H7 (cell line): ENCODE measurements around the gene KRT86. TPM values are rescaled to one million over a fixed set of nuclear protein-coding genes. Genes with fewer than 3 reads are reported as not detected.
"Not testable (repeated sequence)": the region's sequence is repeated elsewhere in the genome, so short reads cannot be mapped to it uniquely, and the experiment has no call there.

Experiments used
- DNase-seq: peaks from one replicate; pipeline ENCODE4 v3.0.0; 2012
- H3K27me3 ChIP-seq: 2 replicates; pipeline ENCODE4 v1.6.0; 2011; ENCODE audit warnings: mild to moderate bottlenecking, low read length; ENCODE audit not compliant: control insufficient read depth, insufficient read depth
- H3K36me3 ChIP-seq: replicated peaks from 2 replicates; pipeline ENCODE4 v1.5.1; 2011; ENCODE audit warnings: low read length; ENCODE audit not compliant: control insufficient read depth, insufficient read depth
- H3K4me3 ChIP-seq: 2 replicates; pipeline ENCODE4 v1.5.1; 2011; ENCODE audit warnings: low read depth, mild to moderate bottlenecking, control low read depth, low read length, moderate library complexity; ENCODE audit not compliant: insufficient read depth
- total RNA-seq: library from RNA; depleted of rRNA; stranded (reverse); fragments of >200 nt; shearing (Covaris generic); gene quantifications from 2 replicates; pipeline ENCODE4 v1.2.3, GENCODE V29; 2014

The KRT86 gene
- total RNA-seq, 1 experiment from 2014 or later, result not detected

GRCh38 chr12:52234223-52234810 is 40.1 kb upstream of the KRT86 start:
- H3K4me3 ChIP-seq, result no peak overlapping the region
- DNase-seq, result no peak
- peaks cover 39% of the 10 kb centered on the region for H3K27me3 ChIP-seq
- H3K36me3 ChIP-seq, result no peaks in the 10 kb centered on the region

- no peak overlapping the region for H3K4me3 ChIP-seq
- H3K27me3 ChIP-seq, result peaks cover 39% of the 10 kb centered on the region
These were observed 39.3 kb upstream of the KRT86 start for GRCh38 chr12:52235001-52235764.

GRCh38 chr12:52235822-52236361 is 38.6 kb upstream of the KRT86 start:
- Histone ChIP-seq H3K4me3 (no peak overlapping the region), H3K27me3 (peaks cover 39% of the 10 kb centered on the region), H3K36me3 (no peaks in the 10 kb centered on the region)
- no peak for DNase-seq

More at GRCh38 chr12:52235001-52235764, 39.3 kb upstream of the KRT86 start:
- peak; percentile 23 for DNase-seq
- H3K36me3 ChIP-seq, result no peaks in the 10 kb centered on the region

GRCh38 chr12:52236386-52237050 is 37.9 kb upstream of the KRT86 start:
- H3K36me3 ChIP-seq, result no peaks in the 10 kb centered on the region
- peaks cover 36% of the 10 kb centered on the region for H3K27me3 ChIP-seq
- H3K4me3 ChIP-seq, result no peak overlapping the region
- DNase-seq, result peak; percentile 8

- no peaks in the 10 kb centered on the region for H3K36me3 ChIP-seq
- no peak overlapping the region for H3K4me3 ChIP-seq
- H3K27me3 ChIP-seq, result peaks cover 18% of the 10 kb centered on the region
- peak; percentile 6 for DNase-seq
These were observed 36.1 kb upstream of the KRT86 start for GRCh38 chr12:52238207-52238840.

- H3K27me3 ChIP-seq, result peaks cover 13% of the 10 kb centered on the region
- H3K36me3 ChIP-seq, result no peaks in the 10 kb centered on the region
- peak; percentile 22 for DNase-seq
- H3K4me3 ChIP-seq, result no peak overlapping the region
These were observed 35.4 kb upstream of the KRT86 start for GRCh38 chr12:52238916-52239646.

- peaks cover 8% of the 10 kb centered on the region; the same call in 1 of the 2 replicates for H3K27me3 ChIP-seq
- no peak for DNase-seq
- no peak overlapping the region for H3K4me3 ChIP-seq
- no peaks in the 10 kb centered on the region for H3K36me3 ChIP-seq
These were observed 34.7 kb upstream of the KRT86 start for GRCh38 chr12:52239767-52240166.

- DNase-seq, H3K4me3 ChIP-seq, H3K27me3 ChIP-seq, H3K36me3 ChIP-seq: not testable (repeated sequence)
These were observed 34.2 kb upstream of the KRT86 start for GRCh38 chr12:52240247-52240646.

GRCh38 chr12:52241205-52241842 is 33.1 kb upstream of the KRT86 start:
- no peaks in the 10 kb centered on the region for H3K36me3 ChIP-seq
- H3K27me3 ChIP-seq, result no peaks in the 10 kb centered on the region
- DNase-seq, result no peak
- no peak overlapping the region for H3K4me3 ChIP-seq

- Histone ChIP-seq H3K4me3 (no peak overlapping the region), H3K36me3 (no peaks in the 10 kb centered on the region), H3K27me3 (no peaks in the 10 kb centered on the region)
- DNase-seq, result no peak
These were observed 31.8 kb upstream of the KRT86 start for GRCh38 chr12:52242442-52243258.

GRCh38 chr12:52243259-52243855 is 31.1 kb upstream of the KRT86 start:
- Histone ChIP-seq H3K4me3 (no peak overlapping the region), H3K27me3 (no peaks in the 10 kb centered on the region), H3K36me3 (no peaks in the 10 kb centered on the region)
- no peak for DNase-seq

- Histone ChIP-seq H3K36me3 (no peaks in the 10 kb centered on the region), H3K4me3 (no peak overlapping the region), H3K27me3 (peaks cover 2% of the 10 kb centered on the region; the same call in 1 of the 2 replicates)
- DNase-seq, result peak; percentile 58
These were observed 30.4 kb upstream of the KRT86 start for GRCh38 chr12:52243856-52244614.
